ENCODE data around the gene SAMD5.

SAMD5 gene

DNA sequence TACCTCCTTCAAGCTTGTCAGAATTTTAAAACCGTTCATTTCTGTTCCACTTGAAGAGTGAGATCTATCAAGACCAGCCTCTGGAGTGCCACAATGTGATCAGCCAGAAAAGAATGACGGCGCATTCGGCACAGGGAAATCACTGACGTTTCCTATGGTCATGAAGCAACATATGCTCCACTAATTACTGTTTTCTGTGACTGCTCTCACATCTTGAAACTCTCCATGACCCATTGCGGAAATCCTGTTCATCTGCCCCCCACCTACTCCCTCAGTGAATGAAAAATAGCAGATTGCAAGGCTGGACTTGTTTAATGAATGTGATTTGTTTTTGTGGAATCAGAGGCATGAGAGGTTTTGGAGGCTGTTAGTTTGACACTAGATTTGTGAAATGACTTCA, 53.2 kb downstream of the SAMD5 start:
- TF ChIP-seq, protein P1, sequence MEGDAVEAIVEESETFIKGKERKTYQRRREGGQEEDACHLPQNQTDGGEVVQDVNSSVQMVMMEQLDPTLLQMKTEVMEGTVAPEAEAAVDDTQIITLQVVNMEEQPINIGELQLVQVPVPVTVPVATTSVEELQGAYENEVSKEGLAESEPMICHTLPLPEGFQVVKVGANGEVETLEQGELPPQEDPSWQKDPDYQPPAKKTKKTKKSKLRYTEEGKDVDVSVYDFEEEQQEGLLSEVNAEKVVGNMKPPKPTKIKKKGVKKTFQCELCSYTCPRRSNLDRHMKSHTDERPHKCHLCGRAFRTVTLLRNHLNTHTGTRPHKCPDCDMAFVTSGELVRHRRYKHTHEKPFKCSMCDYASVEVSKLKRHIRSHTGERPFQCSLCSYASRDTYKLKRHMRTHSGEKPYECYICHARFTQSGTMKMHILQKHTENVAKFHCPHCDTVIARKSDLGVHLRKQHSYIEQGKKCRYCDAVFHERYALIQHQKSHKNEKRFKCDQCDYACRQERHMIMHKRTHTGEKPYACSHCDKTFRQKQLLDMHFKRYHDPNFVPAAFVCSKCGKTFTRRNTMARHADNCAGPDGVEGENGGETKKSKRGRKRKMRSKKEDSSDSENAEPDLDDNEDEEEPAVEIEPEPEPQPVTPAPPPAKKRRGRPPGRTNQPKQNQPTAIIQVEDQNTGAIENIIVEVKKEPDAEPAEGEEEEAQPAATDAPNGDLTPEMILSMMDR (IDR thresholded peaks at IDR 0.05; ENCODE audit: low read depth, low read length), result no peak

DNA sequence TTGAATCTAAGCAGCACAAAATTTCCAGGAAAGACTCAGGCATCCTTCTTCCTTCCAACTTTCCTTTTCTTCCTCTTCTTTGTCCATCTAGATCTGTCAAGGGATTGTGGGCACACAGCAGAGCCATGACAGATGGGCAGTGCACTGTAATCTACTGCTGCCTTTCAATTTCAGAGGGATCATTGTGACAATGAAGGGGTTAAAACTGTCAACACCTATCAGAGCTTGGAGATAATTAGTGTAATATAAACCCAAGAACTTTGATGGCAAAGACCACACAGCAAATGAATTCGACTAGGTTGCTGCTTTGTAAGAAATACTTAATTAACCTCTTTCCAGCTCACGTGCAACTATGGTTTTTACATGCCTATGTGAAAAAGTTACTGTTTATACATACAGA, 55.0 kb downstream of the SAMD5 start:
- no peak for DNase-seq (ENCODE audit: low read depth in 2 of 2)
- H3K4me3 ChIP-seq (replicated peaks in 1 of 2; ENCODE audit: low read depth in 2 of 2, low read length in 2 of 2), result no peak overlapping the region
- TF ChIP-seq, protein P1 (IDR thresholded peaks at IDR 0.05; ENCODE audit: low read depth, low read length), result no peak

More for the DNA sequence above, 53.2 kb downstream of the SAMD5 start:
- no peak overlapping the region for H3K4me3 ChIP-seq (replicated peaks in 1 of 2; ENCODE audit: low read depth in 2 of 2, low read length in 2 of 2)
- DNase-seq (ENCODE audit: low read depth in 2 of 2), result no peak

DNA sequence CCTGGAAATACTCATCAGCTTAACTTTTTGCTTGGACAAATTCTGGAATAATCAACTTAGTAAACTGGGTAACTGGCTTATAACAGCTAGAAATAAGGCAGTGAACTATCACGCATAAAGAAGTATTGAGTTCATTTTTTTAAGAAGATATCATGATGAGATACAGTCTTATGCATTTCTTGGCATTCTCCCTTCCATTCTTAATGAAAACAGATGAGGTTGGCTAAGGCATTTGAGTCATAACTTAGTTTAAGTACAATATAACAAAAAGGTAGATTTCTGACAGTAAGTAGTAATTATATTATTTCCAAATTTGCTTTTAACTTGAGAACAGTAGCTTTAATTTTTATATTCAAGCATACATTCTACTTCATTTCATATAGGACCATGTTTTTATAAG, 56.1 kb downstream of the SAMD5 start:
- TF ChIP-seq, protein P1 (IDR thresholded peaks at IDR 0.05; ENCODE audit: low read depth, low read length), result no peak
- DNase-seq (ENCODE audit: low read depth in 2 of 2), result no peak
- H3K4me3 ChIP-seq (replicated peaks in 1 of 2; ENCODE audit: low read depth in 2 of 2, low read length in 2 of 2), result no peak overlapping the region

DNA sequence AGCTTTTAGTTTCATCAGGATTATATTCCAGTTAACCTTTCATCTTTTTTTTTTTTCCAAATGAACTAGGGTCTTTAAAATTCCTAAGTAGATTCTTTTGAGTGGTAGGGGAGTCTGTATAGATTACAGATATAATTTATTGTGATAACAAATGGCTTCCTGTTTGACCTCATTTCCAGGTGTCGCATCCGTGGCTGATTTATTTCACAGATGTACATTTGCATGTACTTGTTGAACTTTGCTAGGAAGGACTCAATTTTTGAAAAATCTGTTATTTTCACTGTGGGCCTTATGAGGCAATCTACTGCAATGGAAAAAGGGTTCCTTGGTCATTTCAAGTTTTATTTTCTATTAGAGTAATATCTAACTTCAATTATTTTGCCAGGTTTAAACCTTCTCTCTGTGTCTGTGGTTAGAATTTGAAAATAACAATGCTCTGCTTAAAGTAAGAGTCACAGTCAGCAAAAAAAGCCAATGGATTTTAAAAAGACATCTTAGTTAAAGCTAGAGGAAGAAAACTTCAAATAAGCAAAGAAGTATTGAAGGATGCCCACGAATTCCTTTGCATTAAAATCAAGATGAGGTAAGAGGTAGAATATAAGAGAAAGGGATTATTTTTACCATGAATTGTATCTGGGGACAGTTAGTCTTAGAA, 57.9 kb downstream of the SAMD5 start:
- TF ChIP-seq, protein P1 (IDR thresholded peaks at IDR 0.05; ENCODE audit: low read depth, low read length), result no peak
- H3K4me3 ChIP-seq (replicated peaks in 1 of 2; ENCODE audit: low read depth in 2 of 2, low read length in 2 of 2), result no peak overlapping the region
- no peak for DNase-seq (ENCODE audit: low read depth in 2 of 2)

DNA sequence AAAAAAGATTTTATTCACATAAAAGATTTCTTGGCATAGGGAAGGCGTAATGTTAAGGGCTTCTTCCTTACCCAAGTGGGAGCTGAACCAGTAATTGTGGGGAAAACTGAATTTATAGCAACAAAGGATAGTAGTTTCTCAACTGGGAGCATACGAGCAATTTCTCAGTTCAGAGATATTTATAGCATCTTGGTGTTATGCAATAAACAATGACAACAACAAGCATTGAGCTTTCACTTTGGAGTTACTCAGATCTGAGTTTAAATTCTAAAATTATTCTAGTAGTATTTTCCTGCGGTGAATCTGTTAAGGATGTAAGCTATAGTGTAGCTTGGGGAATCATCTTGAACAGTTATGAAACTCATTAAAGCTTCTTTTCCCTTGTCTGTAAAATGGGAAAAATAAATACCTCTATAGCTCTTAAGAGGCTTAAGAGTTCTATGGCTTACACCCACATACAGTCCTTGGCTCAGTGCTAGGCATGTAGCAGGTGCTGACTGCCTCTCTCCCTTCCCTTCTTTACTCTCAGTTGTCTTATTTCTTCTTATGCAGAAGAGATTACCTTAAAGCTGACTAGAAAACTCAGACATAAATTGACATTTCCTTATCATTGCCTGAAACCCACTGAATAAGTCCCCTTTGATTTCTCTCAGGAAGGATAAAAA, 58.8 kb downstream of the SAMD5 start:
- TF ChIP-seq, protein P1 (IDR thresholded peaks at IDR 0.05; ENCODE audit: low read depth, low read length), result no peak
- H3K4me3 ChIP-seq (replicated peaks in 1 of 2; ENCODE audit: low read depth in 2 of 2, low read length in 2 of 2), result no peak overlapping the region
- peak; percentile 2 to 5 for DNase-seq (ENCODE audit: low read depth in 2 of 2)

DNA sequence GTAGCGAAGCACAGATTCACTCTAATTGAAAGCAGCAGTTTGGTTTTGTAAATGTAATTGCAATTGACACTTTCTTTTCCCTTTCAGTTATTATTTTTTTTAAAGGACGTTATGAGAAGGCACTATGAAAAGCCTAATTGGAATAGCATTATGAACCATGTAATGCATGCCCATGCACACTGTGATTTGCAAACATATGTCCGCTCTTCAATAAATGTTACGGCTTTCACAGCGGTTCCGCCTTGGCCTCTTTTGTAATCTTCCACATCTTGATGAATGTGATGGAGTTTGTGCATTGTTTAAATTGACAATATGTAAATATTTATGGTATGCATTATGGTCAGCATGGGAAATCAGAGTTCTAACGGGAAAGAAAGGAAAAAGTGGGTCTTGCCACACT, 61.3 kb downstream of the SAMD5 start:
- H3K4me3 ChIP-seq (replicated peaks in 1 of 2; ENCODE audit: low read depth in 2 of 2, low read length in 2 of 2), result no peak overlapping the region
- DNase-seq (ENCODE audit: low read depth in 2 of 2), result no peak
- TF ChIP-seq, protein P1 (IDR thresholded peaks at IDR 0.05; ENCODE audit: low read depth, low read length), result no peak

Measured in cardiac fibroblast (primary cell).